Measurements from ENCODE around the gene SLC6A5. TPM values are rescaled to one million over a fixed set of nuclear protein-coding genes. Genes with fewer than 3 reads are reported as not detected.
A peak's percentile ranks its signal among the peaks of the same experiment; 100 is the strongest.

Gene SLC6A5
- total RNA-seq, 1 experiment from 2014 or later: not detected

DNA sequence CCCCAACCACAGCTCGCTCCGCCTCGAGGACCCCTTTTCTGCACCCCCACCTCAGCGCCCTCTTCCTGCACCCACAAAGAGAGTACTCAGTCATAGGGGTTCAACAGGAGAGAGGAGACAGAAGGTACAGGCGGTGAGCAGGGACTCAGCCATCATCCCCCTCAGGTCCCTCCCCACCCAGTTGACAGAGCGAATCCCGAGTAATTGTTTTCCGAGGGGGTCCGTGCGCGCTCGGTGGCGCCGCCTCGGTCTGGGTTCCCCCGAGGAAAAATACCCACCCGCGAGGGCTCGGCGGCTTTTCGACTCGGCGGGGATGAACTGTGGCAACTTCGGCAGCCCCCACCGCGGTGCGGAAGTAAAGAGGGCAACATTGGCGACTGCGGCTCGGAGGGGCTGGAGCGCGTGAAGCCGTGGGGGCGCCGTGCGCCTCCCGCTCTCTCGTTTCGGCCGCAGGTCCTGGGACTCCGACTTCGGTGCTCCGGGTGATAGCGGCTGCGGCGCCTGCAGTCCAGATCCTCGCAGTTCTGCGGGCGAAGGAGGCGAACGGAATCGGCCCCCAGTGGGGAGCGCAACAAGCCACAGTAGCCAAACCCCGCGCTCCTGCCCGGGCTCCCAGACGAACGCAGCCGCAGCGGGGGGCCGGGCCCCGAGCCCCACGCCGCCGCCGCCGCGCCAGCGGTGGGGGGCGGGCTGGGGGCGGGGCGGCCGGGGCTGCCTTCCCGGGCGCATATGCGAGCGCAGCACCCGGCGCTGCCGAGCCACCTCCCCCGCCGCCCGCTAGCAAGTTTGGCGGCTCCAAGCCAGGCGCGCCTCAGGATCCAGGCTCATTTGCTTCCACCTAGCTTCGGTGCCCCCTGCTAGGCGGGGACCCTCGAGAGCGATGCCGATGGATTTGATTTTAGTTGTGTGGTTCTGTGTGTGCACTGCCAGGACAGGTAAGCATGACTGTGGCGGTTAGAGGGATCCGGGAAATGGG is 69.7 kb downstream of the SLC6A5 start, which contains the start of gene NELL1:
NELL1 (plus strand) TSS at position 743 of the 976 bp plus-strand sequence.
- no peak within 1 kb of the TSS for H3K14ac ChIP-seq (ENCODE audit: insufficient read depth, low read length)
- DNase-seq: peak; percentile 54
- no peaks in the 10 kb centered on the region; a peak in 1 of 7 replicates for H3K36me3 Mint-ChIP-seq (ENCODE audit: insufficient read depth in 1 of 3, low read depth in 3 of 3)
- no peak within 1 kb of the TSS for H2BK5ac ChIP-seq (ENCODE audit: insufficient read length, low read length)
- H2BK15ac ChIP-seq (ENCODE audit: low read depth, low read length): no peak within 1 kb of the TSS
- no peaks in the 10 kb centered on the region; a peak in 2 of 5 replicates for H3K9me3 Mint-ChIP-seq
- H3K4me1 ChIP-seq (ENCODE audit: insufficient read depth, low read length): no peaks in the 10 kb centered on the region
- H3K27me3 ChIP-seq (ENCODE audit: insufficient read depth, low read length): peaks cover 54% of the 10 kb centered on the region
- H3K27ac Mint-ChIP-seq: 0 out of 7 replicates have a peak within 1 kb of the TSS, but pooled peaks of 1 of the 3 experiments have one; percentile 11
- peaks cover 38% of the 10 kb centered on the region in 2 experiments for H3K4me1 Mint-ChIP-seq
- no peak within 1 kb of the TSS for H3K4ac ChIP-seq (ENCODE audit: low read depth, low read length)
- H4K91ac ChIP-seq (ENCODE audit: insufficient read length, low read depth, low read length): no peak within 1 kb of the TSS
- no peak within 1 kb of the TSS for H3K9ac ChIP-seq (ENCODE audit: extremely low read depth, insufficient read length, low read length)
- no peak within 1 kb of the TSS for H3K18ac ChIP-seq (ENCODE audit: insufficient read length, low read depth, low read length)
- no peak within 1 kb of the TSS for H2BK20ac ChIP-seq (ENCODE audit: low read depth, low read length, poor library complexity, severe bottlenecking)
- peaks cover 87% of the 10 kb centered on the region for H3K27me3 Mint-ChIP-seq (ENCODE audit: low read depth)
- H3K23me2 ChIP-seq (ENCODE audit: insufficient read length, low read depth, low read length, poor library complexity, severe bottlenecking): peaks cover 21% of the 10 kb centered on the region
- no peaks in the 10 kb centered on the region for H3K9me3 ChIP-seq (ENCODE audit: control insufficient read depth, low read depth, low read length)
- H3K56ac ChIP-seq (ENCODE audit: insufficient read length, low read depth, low read length): no peak within 1 kb of the TSS
- H2AFZ ChIP-seq (ENCODE audit: low read length): no peak within 1 kb of the TSS
- peak within 1 kb of the TSS; percentile 72 to 87 for H3K4me3 Mint-ChIP-seq
- H3T11ph ChIP-seq (ENCODE audit: low read length): no peak within 1 kb of the TSS
- no peak within 1 kb of the TSS for H3K23ac ChIP-seq (ENCODE audit: insufficient read length, low read depth, low read length)
- H2BK120ac ChIP-seq (ENCODE audit: low read depth, low read length, poor library complexity, severe bottlenecking): no peak within 1 kb of the TSS
- H3K27ac ChIP-seq (ENCODE audit: insufficient read length, low read depth, low read length): no peak within 1 kb of the TSS
- H3K4me2 ChIP-seq (ENCODE audit: insufficient read depth, insufficient read length, low read length): peak within 1 kb of the TSS; percentile 93
- H3K79me1 ChIP-seq (ENCODE audit: insufficient read depth, low read depth, low read length, poor library complexity, severe bottlenecking): no peaks in the 10 kb centered on the region
- no peak within 1 kb of the TSS for H4K5ac ChIP-seq (ENCODE audit: insufficient read length, low read depth, low read length)
- TF ChIP-seq CTCF (conservative IDR thresholded peaks at IDR 0.05): no peak
- no peak within 1 kb of the TSS for H2BK12ac ChIP-seq (ENCODE audit: insufficient read length, low read depth, low read length)
- H2AK5ac ChIP-seq (ENCODE audit: insufficient read length, low read length): no peak within 1 kb of the TSS
- no peaks in the 10 kb centered on the region for H4K20me1 ChIP-seq (ENCODE audit: control insufficient read depth, insufficient read depth, insufficient read length)
- H3K79me2 ChIP-seq (ENCODE audit: insufficient read depth, low read length): no peaks in the 10 kb centered on the region
- H4K8ac ChIP-seq (replicated peaks; ENCODE audit: insufficient read length, low read depth, low read length): no peak within 1 kb of the TSS
- no CpG with 5 or more reads among the region's 93 CpGs for WGBS (ENCODE audit: extremely low coverage, insufficient read length, low lambda C conversion rate)

Data from H9 (cell line).